Hematopoietic multipotent progenitor cell treated with erythropoietin and hydrocortisone succinate and interleukin-3 and kit ligand, for 4 days (in vitro differentiated cells): Measurements from ENCODE around the gene PRR36.

Experiments used
- DNase-seq: peaks from one replicate; pipeline ENCODE4 v3.0.0-alpha.2; 2015

The PRR36 gene

GRCh38 chr19:7842661-7843294 is 31.4 kb downstream of the PRR36 start:
- DNase-seq, result no peak

GRCh38 chr19:7841751-7842660 is 32.2 kb downstream of the PRR36 start:
- DNase-seq, result no peak

- DNase-seq, result no peak
Measured at GRCh38 chr19:7840629-7841028, 33.6 kb downstream of the PRR36 start.

- DNase-seq, result no peak
Measured at GRCh38 chr19:7839476-7839875, 34.7 kb downstream of the PRR36 start.

GRCh38 chr19:7833225-7834099 is 40.7 kb downstream of the PRR36 start:
- DNase-seq, result peak; percentile 56

- no peak for DNase-seq
Measured at GRCh38 chr19:7832781-7833180, 41.4 kb downstream of the PRR36 start.

GRCh38 chr19:7832009-7832408 is 42.2 kb downstream of the PRR36 start:
- DNase-seq, result no peak

GRCh38 chr19:7831452-7831851 is 42.7 kb downstream of the PRR36 start:
- no peak for DNase-seq

GRCh38 chr19:7830823-7831222 is 43.4 kb downstream of the PRR36 start:
- no peak for DNase-seq

GRCh38 chr19:7830272-7830771 is 43.9 kb downstream of the PRR36 start:
- DNase-seq, result no peak

GRCh38 chr19:7829561-7830271 is 44.5 kb downstream of the PRR36 start, which contains the start of gene EVI5L:
EVI5L (plus strand) TSS chr19:7830218; CDS start chr19:7846543, 16,325 bp downstream.
- peak; percentile 100 for DNase-seq

GRCh38 chr19:7829166-7829520 is 45.0 kb downstream of the PRR36 start:
- DNase-seq, result no peak

- DNase-seq, result no peak
Measured at GRCh38 chr19:7823686-7824301, 50.4 kb downstream of the PRR36 start.

- no peak for DNase-seq
Measured at GRCh38 chr19:7822910-7823515, 51.2 kb downstream of the PRR36 start.

- DNase-seq, result peak; percentile 11
Measured at GRCh38 chr19:7820588-7820987, 53.6 kb downstream of the PRR36 start.

- DNase-seq, result no peak
Measured at GRCh38 chr19:7819337-7819736, 54.9 kb downstream of the PRR36 start.

- DNase-seq, result no peak
Measured at GRCh38 chr19:7818806-7819205, 55.4 kb downstream of the PRR36 start.
